Testis (tissue), 3 donors: ENCODE measurements around the gene TTC33. TPM values are rescaled to one million over a fixed set of nuclear protein-coding genes. Genes with fewer than 3 reads are reported as not detected.

ENCODE experiments used
- DNase-seq: peaks from one replicate; pipeline ENCODE4 v3.0.0-alpha.2; 2019
- H3K27ac ChIP-seq, 2 donors: fragments of 200-600 bp; sonication (generic); one replicate each; pipeline ENCODE4 v1.5.1; 2019
- H3K27me3 ChIP-seq: fragments of 200-600 bp; sonication (generic); one replicate; pipeline ENCODE4 v1.5.1; 2019
- H3K36me3 ChIP-seq: fragments of 200-600 bp; sonication (generic); one replicate; pipeline ENCODE4 v1.5.1; 2017; ENCODE audit warnings: low read depth; ENCODE audit errors: missing control alignments
- H3K4me1 ChIP-seq: fragments of 200-600 bp; sonication (generic); one replicate; pipeline ENCODE4 v1.5.1; 2019
- H3K4me3 ChIP-seq, 2 donors: fragments of 200-600 bp; sonication (generic); one replicate each; pipeline ENCODE4 v1.5.1; 2017 to 2019
- H3K9me3 ChIP-seq: fragments of 200-600 bp; sonication (generic); one replicate; pipeline ENCODE4 v1.5.1; 2017
- POLR2A ChIP-seq: fragments of 450-650 bp; IDR thresholded peaks from one replicate; pipeline ENCODE4 v1.6.1; 2017; ENCODE audit warnings: antibody characterized with exemption, mild to moderate bottlenecking, moderate library complexity
- WGBS, 2 donors: methylation state at CpG; one replicate each; pipeline ENCODE4 v1.1.5; 2018; 5-methylcytosine and 5-hydroxymethylcytosine counted together
- intact Hi-C: fragments of 100-400 bp; cut with DNase I; formaldehyde crosslinking; loops from one replicate; pipeline ENCODE4 v1.15.1; 2023; ENCODE audit warnings: low total_unique reads
- polyA plus RNA-seq: library from polyadenylated mRNA; stranded (reverse); fragments of 350-450 nt; fragmentation: Illumina TruSeq; extraction: RNeasy Lipid Tissue Mini Kit (QIAGEN cat#74804); gene quantifications from one replicate; pipeline ENCODE4 v1.2.3, GENCODE V29; 2014; ENCODE audit warnings: low read depth, low replicate concordance; ENCODE audit not compliant: insufficient read depth
- total RNA-seq, 2 donors: library from RNA; depleted of rRNA; stranded (reverse); fragments of >200 nt; gene quantifications; one replicate each; pipeline ENCODE4 v1.2.3, GENCODE V29; 2016
- TF ChIP-seq, protein P1 (sequence below), 3 experiments: fragments of 450-650 bp in 2 of 3; fragments of 200-600 bp in 1 of 3; sonication (generic) in 1 of 3; IDR thresholded peaks; one replicate each; pipeline ENCODE4 v1.5.1; 2016 to 2019; ENCODE audit warnings: antibody characterized with exemption in 3 of 3, mild to moderate bottlenecking in 2 of 3, moderate library complexity in 1 of 3

Gene TTC33
- total and polyA plus RNA-seq, 3 donors from 2014 or later: 14.7 to 16.5 (median 15.2) TPM

DNA sequence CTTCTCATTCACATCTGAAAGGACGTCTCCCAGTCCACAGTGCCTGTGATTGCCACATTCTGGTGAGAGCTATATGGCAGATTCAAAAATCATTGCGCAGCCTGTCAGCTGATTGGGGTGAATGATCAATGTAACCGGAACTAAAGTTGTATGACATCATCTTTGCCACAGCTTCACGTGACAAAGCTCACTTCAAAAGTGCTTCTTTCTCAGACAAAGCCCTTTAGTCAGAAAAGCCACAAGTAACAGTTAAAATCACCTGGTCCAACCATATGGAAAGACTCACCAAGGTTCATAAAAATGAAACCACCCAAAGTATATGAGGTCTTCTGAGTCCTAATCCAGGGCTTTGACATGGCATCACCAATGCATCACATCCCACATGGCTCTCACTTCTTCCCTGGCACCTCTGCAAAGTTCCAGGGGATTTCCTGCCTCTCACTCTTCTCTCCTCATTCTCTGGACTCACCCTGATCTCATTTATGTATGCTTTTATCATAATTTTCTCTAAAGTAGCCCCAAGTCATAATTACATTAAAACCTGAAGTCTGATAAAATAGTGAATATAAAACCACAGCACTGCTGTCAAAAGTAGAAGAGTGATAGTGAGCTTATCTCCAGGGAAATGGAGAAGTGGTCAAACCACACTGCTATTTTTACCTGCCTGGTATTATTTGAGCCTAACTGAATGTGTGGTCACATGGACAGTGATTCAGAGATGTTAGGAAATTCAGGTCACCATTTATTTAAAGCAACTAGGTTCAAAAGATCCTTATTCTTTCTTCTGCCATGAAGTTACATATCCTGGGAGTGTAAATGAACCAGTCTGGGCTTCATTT lies 269.1 kb downstream of the TTC33 start:
- 78 to 91% methylated on average over 4 of the region's 4 CpGs for WGBS, 2 donors
- peak; percentile 23 for DNase-seq

DNA sequence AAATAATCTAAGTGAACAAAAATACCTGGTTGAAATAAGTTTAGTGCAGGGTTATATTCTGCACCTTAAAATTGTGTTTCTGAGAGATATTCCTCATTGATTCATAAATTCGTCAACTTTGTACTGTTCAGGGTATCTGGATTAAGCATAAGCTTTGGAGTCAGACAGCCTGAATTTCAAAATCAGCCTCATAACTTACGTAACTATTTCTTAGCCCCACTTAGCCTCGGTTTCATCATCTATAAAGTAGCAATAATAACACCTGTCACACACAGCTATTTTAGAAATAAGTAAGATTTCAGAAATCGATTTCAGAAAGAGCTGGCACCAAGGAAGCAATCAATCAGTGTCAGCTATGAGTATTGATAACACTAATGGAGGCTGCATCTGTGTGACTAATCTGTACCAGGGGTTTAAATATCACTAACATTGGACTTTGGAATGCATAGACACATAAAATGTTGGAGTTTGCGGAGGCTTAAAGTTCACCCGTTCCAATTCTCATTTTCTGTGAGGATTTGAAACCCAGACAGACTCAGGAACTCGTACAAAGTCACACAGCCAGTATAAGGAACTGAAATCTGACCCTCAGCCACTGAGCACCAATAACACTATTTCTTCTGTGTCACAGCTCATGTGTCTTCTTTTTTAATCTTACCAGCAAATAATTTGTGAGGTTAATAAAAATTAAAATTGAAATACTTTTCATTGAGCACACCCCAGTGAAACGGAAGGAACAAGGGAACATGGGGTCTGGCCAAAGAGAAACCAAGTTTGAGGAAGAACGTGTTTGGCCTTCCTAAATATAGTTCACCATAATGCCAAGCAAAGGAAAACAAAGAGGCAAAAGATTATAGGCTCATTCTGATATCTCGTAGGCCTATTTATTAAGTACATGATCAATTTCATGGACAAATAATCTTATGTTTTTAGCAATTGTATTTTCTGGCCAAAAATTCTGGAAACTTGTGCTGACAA lies 270.5 kb downstream of the TTC33 start:
- H3K27ac ChIP-seq: no peak overlapping the region
- 72 to 75% methylated on average over 10 of the region's 10 CpGs for WGBS, 2 donors
- no peak overlapping the region for H3K4me3 ChIP-seq
- intact Hi-C loops: no loop called here
- TF ChIP-seq POLR2A: no peak
- TF ChIP-seq, protein P1, sequence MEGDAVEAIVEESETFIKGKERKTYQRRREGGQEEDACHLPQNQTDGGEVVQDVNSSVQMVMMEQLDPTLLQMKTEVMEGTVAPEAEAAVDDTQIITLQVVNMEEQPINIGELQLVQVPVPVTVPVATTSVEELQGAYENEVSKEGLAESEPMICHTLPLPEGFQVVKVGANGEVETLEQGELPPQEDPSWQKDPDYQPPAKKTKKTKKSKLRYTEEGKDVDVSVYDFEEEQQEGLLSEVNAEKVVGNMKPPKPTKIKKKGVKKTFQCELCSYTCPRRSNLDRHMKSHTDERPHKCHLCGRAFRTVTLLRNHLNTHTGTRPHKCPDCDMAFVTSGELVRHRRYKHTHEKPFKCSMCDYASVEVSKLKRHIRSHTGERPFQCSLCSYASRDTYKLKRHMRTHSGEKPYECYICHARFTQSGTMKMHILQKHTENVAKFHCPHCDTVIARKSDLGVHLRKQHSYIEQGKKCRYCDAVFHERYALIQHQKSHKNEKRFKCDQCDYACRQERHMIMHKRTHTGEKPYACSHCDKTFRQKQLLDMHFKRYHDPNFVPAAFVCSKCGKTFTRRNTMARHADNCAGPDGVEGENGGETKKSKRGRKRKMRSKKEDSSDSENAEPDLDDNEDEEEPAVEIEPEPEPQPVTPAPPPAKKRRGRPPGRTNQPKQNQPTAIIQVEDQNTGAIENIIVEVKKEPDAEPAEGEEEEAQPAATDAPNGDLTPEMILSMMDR (IDR thresholded peaks at IDR 0.05): no peak
- no peaks in the 10 kb centered on the region for H3K4me1 ChIP-seq
- no peaks in the 10 kb centered on the region for H3K27me3 ChIP-seq
- H3K9me3 ChIP-seq: no peaks in the 10 kb centered on the region
- no peak for DNase-seq
- no peaks in the 10 kb centered on the region for H3K36me3 ChIP-seq

More for the DNA sequence above, 269.1 kb downstream of the TTC33 start:
- no peak overlapping the region for H3K4me3 ChIP-seq
- no peaks in the 10 kb centered on the region for H3K27me3 ChIP-seq
- TF ChIP-seq, protein P1 (IDR thresholded peaks at IDR 0.05): no peak
- TF ChIP-seq POLR2A: no peak
- no peaks in the 10 kb centered on the region for H3K4me1 ChIP-seq
- H3K9me3 ChIP-seq: no peaks in the 10 kb centered on the region
- no peaks in the 10 kb centered on the region for H3K36me3 ChIP-seq
- intact Hi-C loops: no loop called here
- H3K27ac ChIP-seq: no peak overlapping the region

DNA sequence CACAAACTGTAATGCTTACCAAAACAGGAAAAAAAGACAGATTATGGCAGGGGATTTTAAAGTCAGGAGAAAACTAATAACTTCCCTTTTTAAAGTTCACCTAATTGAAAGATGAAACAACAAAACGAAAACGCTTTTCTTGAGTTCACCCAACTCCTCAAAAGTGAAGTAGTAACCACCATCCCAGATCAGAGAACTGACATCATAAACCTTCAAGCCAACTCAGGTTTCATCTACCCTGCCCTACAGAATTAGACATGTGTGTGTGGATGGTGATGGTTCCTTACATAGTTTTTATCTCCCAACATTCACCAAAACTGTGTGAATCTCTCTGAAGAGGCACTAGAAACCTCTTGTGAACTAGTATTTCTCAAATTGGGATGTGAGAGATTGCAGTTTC lies 271.3 kb downstream of the TTC33 start:
- H3K9me3 ChIP-seq: no peaks in the 10 kb centered on the region
- WGBS, 2 donors: 67 to 77% methylated on average over 2 of the region's 2 CpGs
- no peak overlapping the region for H3K27ac ChIP-seq
- DNase-seq: no peak
- H3K36me3 ChIP-seq: no peaks in the 10 kb centered on the region
- no peak overlapping the region for H3K4me3 ChIP-seq
- no peaks in the 10 kb centered on the region for H3K4me1 ChIP-seq
- intact Hi-C loops: no loop called here
- H3K27me3 ChIP-seq: no peaks in the 10 kb centered on the region
- TF ChIP-seq, protein P1 (IDR thresholded peaks at IDR 0.05): no peak
- TF ChIP-seq POLR2A: no peak

DNA sequence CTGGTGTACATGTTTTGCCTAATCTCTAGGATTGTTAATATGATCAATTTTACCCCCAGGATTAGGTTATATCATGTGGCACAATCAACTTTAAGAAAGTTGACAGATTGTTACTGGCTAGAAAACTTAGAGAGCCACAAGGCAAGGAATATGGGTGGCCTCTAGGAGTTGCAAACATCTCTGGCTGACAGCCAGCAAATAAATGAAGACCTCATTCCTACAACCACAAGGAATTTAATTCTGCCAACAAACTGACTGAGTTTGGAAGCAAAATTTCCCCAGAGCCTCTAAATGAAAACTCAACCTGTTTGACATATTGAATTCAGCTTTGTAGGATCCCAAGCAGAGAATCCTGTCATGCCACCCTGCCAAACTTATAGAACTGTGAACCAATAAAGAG lies 272.4 kb downstream of the TTC33 start:
- intact Hi-C loops: no loop called here
- no peaks in the 10 kb centered on the region for H3K36me3 ChIP-seq
- H3K27ac ChIP-seq: no peak overlapping the region
- TF ChIP-seq, protein P1 (IDR thresholded peaks at IDR 0.05): no peak
- TF ChIP-seq POLR2A: no peak
- no peaks in the 10 kb centered on the region for H3K27me3 ChIP-seq
- no peaks in the 10 kb centered on the region for H3K9me3 ChIP-seq
- no peaks in the 10 kb centered on the region for H3K4me1 ChIP-seq
- no peak overlapping the region for H3K4me3 ChIP-seq
- no peak for DNase-seq
